IPS-NIHi11 (cell line): ENCODE measurements around the gene ACSS1.

Experiments used
- DNase-seq: peaks from one replicate; pipeline ENCODE4 v3.0.0; 2012; ENCODE audit warnings: mixed read lengths, low spot score

The ACSS1 gene

DNA sequence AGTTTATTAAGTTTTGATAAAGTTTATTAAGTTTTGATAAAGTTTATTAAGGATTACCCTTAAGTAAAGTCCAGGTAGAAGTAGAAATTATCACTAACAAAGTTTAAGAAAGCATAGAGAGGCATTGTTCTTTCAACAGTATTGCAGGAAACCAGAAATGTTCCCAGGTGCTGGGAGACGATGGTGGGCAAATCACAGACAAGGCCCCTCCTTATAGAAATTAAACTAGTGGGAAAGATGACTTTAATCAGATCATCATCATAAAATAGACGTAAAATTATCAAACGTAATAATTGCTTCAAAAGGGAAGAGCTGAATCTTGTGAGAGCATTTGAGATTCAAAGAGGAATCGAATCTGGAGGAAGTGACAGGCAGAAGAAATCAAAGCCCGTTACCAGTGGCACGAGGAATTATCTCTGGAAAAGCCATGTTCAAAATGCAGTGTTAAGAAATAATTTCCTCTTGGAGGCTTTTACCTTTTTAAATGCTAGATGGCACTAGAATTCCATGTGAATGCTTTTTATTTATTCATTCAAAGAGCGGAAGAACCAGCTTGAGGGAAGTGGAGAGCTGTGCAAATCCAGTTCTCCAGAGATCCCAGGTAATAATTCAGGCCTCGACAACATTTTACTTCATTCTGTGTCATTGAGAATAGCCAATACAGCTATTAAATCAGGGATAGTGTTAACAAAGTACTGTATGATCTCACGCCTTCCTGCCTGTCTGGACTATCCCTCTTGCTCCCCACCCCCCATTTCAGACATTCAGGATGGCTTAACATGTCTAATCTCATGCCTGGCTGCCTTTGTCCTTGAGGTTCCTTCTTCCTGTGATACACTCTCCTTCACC lies 64.4 kb downstream of the ACSS1 start:
- DNase-seq: no peak

DNA sequence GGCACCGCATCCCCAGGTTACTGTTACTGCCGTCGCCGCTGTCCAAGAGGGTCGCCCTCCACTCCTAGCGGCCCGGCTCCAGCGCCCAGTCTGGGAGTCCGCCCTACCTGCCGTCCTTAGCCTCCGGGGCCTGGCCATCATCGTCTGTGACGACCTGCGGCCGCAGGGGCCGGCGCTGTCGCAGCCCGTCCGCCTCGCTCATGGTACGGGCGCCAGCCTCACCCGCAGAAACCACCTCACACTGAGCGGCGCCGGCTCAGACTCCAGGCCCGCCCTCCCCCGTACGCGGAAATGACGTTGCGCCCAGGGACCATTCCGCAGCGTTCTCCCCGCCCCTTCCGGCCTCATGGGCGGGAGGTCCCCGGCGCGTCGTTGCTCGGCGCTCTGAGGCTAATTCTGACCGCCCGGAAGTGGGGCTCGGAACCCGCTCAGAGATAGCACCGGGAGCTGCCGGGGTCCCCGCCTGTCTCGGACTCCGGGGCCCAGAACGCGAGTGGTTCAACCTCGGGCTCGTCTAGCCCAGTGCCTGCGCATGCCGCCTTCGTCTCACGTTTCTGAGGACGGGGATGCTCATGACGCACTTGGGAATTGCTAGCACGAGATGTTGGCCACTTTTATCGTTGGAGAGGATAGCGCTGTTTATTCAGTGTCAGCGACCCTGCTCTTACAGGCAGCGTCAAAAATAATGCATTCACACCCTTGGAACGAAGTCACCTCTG lies 65.3 kb downstream of the ACSS1 start, which contains the start of gene APMAP:
TSS of gene APMAP (minus strand) at position 265 of the 719 bp plus-strand sequence. CDS start at position 202, 63 bp downstream.
- peak; percentile 97 for DNase-seq

DNA sequence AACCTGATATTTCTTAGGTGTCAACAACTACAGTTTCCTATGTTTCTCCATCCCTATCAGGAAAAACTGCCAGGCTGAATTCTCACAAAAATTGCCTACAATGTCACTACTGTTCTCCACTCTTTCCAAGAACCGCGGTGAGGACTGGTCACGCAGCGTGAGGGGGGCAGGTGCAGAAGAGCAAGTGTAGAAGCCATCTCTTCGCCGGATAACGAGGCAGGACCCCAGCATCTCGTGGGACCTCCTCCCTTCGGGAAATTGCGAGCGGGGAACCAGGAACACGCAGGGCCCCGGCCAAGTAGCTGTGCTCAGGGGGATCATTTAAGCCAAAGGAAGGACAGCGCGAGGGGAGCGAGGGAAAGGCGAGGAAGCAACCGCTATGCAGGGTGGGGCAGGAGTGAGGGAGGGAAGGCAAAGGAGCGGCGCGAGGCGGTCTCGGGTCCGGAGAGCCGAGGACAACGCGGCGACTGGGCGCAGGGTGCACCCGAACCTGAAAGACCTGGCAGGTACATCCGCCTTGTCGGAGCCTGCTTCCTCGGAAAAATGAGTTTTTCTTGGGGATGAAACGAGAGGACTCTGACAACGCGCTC lies 65.9 kb downstream of the ACSS1 start:
- DNase-seq: peak; percentile 54

GRCh38 chr20:24990810-24991252 lies 67.1 kb downstream of the ACSS1 start:
- no peak for DNase-seq

- no peak for DNase-seq
These were observed 68.8 kb downstream of the ACSS1 start for GRCh38 chr20:24989162-24989561.

DNA sequence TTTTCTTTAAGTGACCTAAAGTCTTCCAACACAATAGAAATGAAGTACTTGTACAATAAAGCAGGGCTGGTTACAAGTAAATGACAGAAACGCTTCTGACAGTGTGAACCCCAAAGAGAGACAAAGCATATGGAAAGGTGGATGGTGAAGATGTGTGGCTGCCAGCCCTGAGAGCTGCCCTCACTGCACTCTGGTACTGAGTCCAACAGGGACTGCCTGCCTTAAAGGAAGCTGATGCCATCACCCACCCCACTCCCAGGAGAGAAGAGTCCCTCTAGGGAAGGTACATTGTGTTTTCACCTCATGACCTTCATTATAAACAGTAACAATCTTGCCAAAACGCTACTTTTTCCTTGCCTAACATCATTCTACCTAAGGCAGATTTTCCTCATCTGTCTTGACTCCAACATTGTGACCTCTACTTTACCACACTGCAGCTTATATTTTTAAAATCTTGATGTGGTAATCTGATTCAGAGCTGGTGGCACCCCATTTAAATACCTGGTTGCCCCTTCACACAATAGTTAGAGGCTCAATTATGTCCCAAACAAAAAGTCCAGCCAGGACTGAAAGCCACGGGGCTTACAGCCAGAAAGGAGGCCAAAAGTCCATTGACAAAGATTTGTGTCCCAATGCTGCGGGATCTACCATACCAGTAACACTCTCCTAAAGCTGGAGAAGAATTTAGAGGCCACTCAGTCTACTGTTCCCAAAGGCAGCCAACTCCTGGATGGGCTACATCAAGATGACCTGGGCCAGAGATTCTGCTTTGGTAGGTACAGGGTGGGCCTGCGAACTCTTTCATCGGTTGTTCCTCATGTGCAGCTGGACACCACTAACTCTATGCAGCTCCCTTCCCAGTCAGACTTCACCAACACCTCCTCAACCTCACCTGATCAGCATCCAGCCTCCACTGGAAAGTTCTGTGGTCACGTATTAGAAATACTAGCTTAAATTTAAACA lies 69.8 kb downstream of the ACSS1 start:
- DNase-seq: no peak

DNA sequence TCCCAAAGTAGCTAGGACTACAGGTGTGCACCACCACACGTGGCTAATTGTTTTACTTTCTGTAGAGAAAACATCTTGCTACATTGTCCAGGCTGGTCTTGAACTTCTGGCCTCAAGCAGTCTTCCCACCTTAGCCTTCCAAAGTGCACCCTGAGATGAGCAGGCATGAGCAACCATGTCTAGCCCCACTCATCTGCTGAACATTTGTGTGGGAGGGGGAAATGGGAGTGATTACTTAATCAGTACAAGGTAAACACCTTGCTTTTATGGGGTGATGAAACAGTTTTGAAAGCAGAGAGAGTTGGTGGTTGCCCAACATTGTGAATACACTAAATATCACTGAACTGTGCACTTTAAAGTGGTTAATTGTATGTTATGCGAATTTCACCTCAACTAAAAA lies 70.7 kb downstream of the ACSS1 start:
- no peak for DNase-seq

DNA sequence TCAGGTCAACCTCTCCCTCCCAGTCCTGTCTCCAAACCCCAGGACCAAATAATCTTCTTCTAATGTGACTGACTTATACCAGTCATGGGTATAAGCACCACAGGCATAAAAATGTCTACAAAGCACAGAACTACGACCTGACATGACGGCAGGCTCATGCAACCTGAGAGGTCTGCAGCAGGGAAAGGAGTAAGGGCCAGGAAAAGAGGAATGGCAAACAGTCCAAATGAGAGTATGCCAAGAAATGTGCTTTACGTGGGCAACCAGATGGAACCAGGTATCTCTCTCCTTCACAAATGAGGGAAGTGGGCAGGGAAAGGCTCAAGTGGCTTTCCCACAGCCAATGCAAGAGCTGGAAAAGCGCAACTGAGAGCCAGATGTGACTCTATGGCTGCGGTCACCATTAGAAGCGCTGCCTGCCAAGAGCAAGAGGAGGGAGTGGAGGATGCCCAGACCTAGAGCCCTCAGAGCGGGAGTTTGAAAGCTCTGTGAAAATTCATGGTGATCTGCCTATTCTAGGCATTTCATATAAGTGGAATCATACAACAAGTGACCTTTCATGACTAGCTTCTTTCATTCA lies 71.4 kb downstream of the ACSS1 start:
- no peak for DNase-seq

DNA sequence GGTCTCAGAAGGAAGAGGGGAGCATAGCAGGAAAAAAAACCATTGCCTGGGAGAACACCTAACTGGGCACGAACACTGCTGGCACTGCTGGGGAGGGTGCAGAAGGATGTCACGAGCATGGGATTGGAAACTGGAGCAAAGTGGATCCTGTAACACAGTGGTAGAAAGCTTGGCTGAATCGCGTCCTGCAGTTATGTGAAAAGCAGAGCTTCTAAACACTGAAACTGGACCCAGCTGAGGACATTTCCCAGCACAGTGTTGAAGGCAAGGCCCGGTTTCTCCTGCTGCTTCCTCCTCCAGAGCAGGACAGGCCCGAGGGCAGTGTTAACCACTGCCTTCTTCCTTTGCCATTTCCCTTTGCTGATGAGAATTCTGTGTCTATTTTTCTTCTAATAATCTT lies 72.1 kb downstream of the ACSS1 start:
- DNase-seq: no peak

GRCh38 chr20:24984961-24985640 lies 72.8 kb downstream of the ACSS1 start:
- no peak for DNase-seq

- DNase-seq: no peak
These were observed 74.0 kb downstream of the ACSS1 start for GRCh38 chr20:24983896-24984295.

DNA sequence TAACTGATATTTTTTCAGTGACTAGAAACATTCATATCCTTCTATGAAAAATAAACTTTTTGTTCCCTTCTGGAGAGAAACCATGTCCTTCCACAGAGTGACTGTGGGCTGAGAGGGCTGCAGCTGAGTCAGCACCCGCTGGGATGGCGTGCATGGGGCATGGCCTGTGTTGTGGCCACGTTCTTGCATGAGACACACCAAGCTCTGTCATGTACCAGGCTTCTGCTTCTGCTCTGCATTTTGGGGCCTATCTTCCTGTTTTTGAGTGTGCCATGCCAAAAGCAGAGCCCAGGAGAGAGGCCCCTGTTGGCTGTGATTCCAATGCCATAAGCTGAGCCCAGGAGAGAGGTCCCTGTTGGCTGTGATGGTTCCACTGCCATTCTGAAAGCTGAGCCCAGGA lies 76.1 kb downstream of the ACSS1 start:
- DNase-seq: no peak

- DNase-seq: no peak
These were observed 76.7 kb downstream of the ACSS1 start for GRCh38 chr20:24981282-24981681.

GRCh38 chr20:24980291-24981053 lies 77.5 kb downstream of the ACSS1 start:
- no peak for DNase-seq

GRCh38 chr20:24979036-24979960 lies 78.6 kb downstream of the ACSS1 start:
- DNase-seq: no peak

DNA sequence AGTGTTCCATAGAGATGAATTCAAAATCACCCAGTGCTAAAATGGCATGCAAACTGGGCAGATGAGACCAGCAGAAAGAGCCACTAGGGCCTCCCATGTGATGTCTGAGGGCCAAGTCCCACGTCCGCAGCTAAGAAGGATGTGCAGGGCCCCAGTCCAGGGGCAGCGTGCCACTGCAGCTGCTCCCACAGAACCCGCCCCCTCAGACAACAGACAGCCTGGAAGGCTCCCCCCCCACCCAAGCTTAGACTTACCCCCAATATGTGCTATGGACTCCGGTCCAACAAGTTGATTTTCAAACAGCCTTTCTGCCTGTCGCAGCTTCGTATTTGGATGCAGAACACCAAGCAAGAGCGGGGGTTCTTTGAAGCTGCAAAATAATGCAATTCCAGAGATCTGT lies 79.4 kb downstream of the ACSS1 start:
- DNase-seq: no peak

GRCh38 chr20:24977797-24978196 lies 80.1 kb downstream of the ACSS1 start:
- DNase-seq: no peak

DNA sequence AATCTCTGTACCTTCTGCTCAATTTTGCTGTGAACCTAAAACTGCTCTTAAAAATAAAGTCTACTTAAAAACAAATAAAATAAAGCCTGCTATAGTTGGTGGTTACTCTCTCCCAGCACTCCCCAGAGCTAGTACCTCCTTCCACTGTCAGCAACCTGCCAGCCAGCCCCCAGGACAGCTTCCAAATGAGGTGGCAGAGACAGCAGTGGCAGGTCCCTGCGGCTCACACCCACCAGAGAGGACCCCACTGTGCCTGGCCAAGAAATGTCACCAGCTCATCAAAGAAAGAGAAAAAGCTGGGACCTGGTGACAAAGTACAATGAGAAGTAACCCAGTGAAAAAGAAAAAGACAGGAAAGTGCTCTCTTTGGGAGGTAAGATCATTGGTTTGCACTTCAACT lies 80.6 kb downstream of the ACSS1 start:
- DNase-seq: no peak

GRCh38 chr20:24972341-24972740 lies 85.6 kb downstream of the ACSS1 start:
- DNase-seq: no peak
